Measurements from ENCODE around the gene RCN1. TPM values are rescaled to one million over a fixed set of nuclear protein-coding genes. Genes with fewer than 3 reads are reported as not detected.
"Not testable (repeated sequence)": the region's sequence is repeated elsewhere in the genome, so short reads cannot be mapped to it uniquely, and the experiment has no call there.

RCN1 gene
- total and polyA plus RNA-seq, 5 donors from 2014 or later, result 5.5 to 7.8 (median 5.8) TPM

DNA sequence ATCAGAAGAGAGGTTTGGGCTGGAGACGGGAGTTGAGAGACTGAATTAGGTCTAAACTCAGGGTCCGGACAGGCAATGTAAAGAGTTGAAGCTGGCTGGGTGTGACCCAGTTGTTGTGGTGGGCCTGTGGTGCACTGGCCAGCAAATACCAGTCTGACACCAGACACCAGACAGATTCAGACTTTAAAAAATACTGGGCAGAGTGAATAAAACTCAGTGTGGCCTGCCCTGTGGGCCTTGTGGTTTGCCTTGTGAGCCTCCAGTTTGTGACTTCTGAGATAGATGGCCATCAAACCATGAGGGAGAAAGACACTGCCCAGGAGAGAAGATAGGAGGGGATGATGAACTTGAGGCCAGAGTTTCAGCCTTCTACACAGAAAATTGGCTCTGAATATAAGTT is 25.8 kb downstream of the RCN1 start:
- Histone ChIP-seq H3K36me3 (ENCODE audit: control insufficient read depth, insufficient read depth, low read length) (no peaks in the 10 kb centered on the region), H3K4me1 (ENCODE audit: control insufficient read depth, insufficient read depth, low read length, poor library complexity, severe bottlenecking) (no peaks in the 10 kb centered on the region), H3K27me3 (ENCODE audit: control insufficient read depth, insufficient read depth, low read length) (no peaks in the 10 kb centered on the region), H3K27ac (ENCODE audit: insufficient read depth, low read length, poor library complexity, severe bottlenecking) (no peak overlapping the region), H3K9me3 (ENCODE audit: control insufficient read depth in 2 of 2, low read length in 2 of 2) (no peaks in the 10 kb centered on the region), H3K4me3 (ENCODE audit: low read depth, low read length) (no peak overlapping the region)
- Mint-ChIP-seq H3K4me3 (no peak overlapping the region), H3K27me3 (peaks cover 21% of the 10 kb centered on the region), H3K9me3 (peaks cover 0 to 10% (median 0%) of the 10 kb centered on the region in 7 donors), H3K36me3 (no peaks in the 10 kb centered on the region), H3K4me1 (peaks cover 0 to 2% (median 0%) of the 10 kb centered on the region in 4 donors), H3K27ac (no peak overlapping the region)
- DNase-seq, result no peak
- no peak for ATAC-seq (ENCODE audit: low read depth in 2 of 2)

GRCh38 chr11:32118025-32118974 is 27.4 kb downstream of the RCN1 start:
- Histone ChIP-seq H3K36me3 (ENCODE audit: control insufficient read depth, insufficient read depth, low read length) (no peaks in the 10 kb centered on the region), H3K27me3 (ENCODE audit: control insufficient read depth, insufficient read depth, low read length) (peaks cover 2% of the 10 kb centered on the region), H3K4me1 (ENCODE audit: control insufficient read depth, insufficient read depth, low read length, poor library complexity, severe bottlenecking) (no peaks in the 10 kb centered on the region), H3K9me3 (ENCODE audit: control insufficient read depth in 2 of 2, low read length in 2 of 2) (no peaks in the 10 kb centered on the region), H3K4me3 (ENCODE audit: low read depth, low read length) (no peak overlapping the region), H3K27ac (ENCODE audit: insufficient read depth, low read length, poor library complexity, severe bottlenecking) (no peak overlapping the region)
- Mint-ChIP-seq H3K4me3 (no peak overlapping the region), H3K9me3 (peaks cover 0 to 7% (median 0%) of the 10 kb centered on the region in 7 donors), H3K27ac (no peak overlapping the region), H3K27me3 (peaks cover 25% of the 10 kb centered on the region), H3K36me3 (no peaks in the 10 kb centered on the region), H3K4me1 (peaks cover 0 to 2% (median 0%) of the 10 kb centered on the region in 4 donors)
- ATAC-seq (ENCODE audit: low read depth in 2 of 2) (no peak), DNase-seq (no peak)

DNA sequence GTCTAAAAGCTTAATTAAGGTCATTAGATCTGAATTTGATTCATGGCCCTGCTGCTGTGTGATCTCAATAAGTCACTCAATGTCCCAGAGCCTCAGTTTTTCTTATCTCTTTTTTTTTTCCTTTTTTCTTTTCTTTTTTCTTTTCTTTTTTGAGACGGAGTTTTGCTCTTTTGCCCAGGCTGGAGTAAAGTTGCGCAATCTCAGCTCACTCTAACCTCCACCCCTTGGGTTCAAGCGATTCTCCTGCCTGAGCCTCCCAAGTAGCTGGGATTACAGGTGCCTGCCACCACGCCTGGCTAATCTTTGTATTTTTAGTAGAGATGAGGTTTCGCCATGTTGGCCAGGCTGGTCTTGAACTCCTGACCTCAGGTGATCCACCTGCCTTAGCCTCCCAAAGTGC is 28.3 kb downstream of the RCN1 start:
- H3K9me3 ChIP-seq (ENCODE audit: control insufficient read depth in 2 of 2, low read length in 2 of 2); H3K9me3 Mint-ChIP-seq; ATAC-seq (ENCODE audit: low read depth in 2 of 2); DNase-seq; H3K4me3 Mint-ChIP-seq; H3K27ac Mint-ChIP-seq; H3K36me3 Mint-ChIP-seq; H3K4me1 ChIP-seq (ENCODE audit: control insufficient read depth, insufficient read depth, low read length, poor library complexity, severe bottlenecking); H3K4me3 ChIP-seq (ENCODE audit: low read depth, low read length); H3K4me1 Mint-ChIP-seq; H3K27ac ChIP-seq (ENCODE audit: insufficient read depth, low read length, poor library complexity, severe bottlenecking); H3K27me3 ChIP-seq (ENCODE audit: control insufficient read depth, insufficient read depth, low read length); H3K36me3 ChIP-seq (ENCODE audit: control insufficient read depth, insufficient read depth, low read length): not testable (repeated sequence)
- peaks cover 19% of the 10 kb centered on the region for H3K27me3 Mint-ChIP-seq

DNA sequence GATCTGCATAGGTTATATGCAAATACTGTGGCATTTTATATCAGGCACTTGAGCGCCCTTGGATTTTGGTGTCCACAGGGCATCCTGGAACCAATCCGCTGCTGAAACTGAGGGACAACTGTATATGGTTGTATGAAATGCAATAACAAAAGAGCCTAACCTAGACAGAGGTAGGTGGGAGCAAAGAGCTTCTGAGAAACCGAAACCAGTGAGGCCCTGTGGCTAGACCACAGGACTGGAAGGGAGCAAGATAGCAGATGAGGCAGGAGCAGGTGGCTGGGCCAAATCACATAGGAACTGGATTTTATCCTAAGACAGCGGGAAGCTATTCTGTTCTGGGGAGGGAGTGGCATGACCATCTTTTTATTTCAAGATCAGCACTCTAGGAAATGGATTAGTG is 30.1 kb downstream of the RCN1 start:
- H3K36me3 Mint-ChIP-seq, result no peaks in the 10 kb centered on the region
- H3K9me3 Mint-ChIP-seq, result peaks cover 0 to 5% (median 2%) of the 10 kb centered on the region in 7 donors
- peak in 1 of 3 donors; percentile 3 for DNase-seq
- H3K36me3 ChIP-seq (ENCODE audit: control insufficient read depth, insufficient read depth, low read length), result no peaks in the 10 kb centered on the region
- ATAC-seq (ENCODE audit: low read depth in 2 of 2), result no peak
- H3K27me3 Mint-ChIP-seq, result peaks cover 15% of the 10 kb centered on the region
- H3K4me3 Mint-ChIP-seq, result no peak overlapping the region
- H3K27me3 ChIP-seq (ENCODE audit: control insufficient read depth, insufficient read depth, low read length), result peaks cover 4% of the 10 kb centered on the region
- no peak overlapping the region for H3K27ac ChIP-seq (ENCODE audit: insufficient read depth, low read length, poor library complexity, severe bottlenecking)
- H3K27ac Mint-ChIP-seq, result no peak overlapping the region
- no peak overlapping the region for H3K4me3 ChIP-seq (ENCODE audit: low read depth, low read length)
- no peaks in the 10 kb centered on the region for H3K9me3 ChIP-seq (ENCODE audit: control insufficient read depth in 2 of 2, low read length in 2 of 2)
- peaks cover 0 to 2% (median 0%) of the 10 kb centered on the region in 4 donors for H3K4me1 Mint-ChIP-seq
- no peaks in the 10 kb centered on the region for H3K4me1 ChIP-seq (ENCODE audit: control insufficient read depth, insufficient read depth, low read length, poor library complexity, severe bottlenecking)

GRCh38 chr11:32122200-32122599 is 31.3 kb downstream of the RCN1 start:
- H3K27ac Mint-ChIP-seq, result no peak overlapping the region
- H3K9me3 Mint-ChIP-seq, result peaks cover 0 to 7% (median 2%) of the 10 kb centered on the region in 7 donors
- H3K4me3 ChIP-seq (ENCODE audit: low read depth, low read length), result no peak overlapping the region
- H3K4me1 Mint-ChIP-seq, result peaks cover 0 to 2% (median 0%) of the 10 kb centered on the region in 4 donors
- no peak for ATAC-seq (ENCODE audit: low read depth in 2 of 2)
- peaks cover 5% of the 10 kb centered on the region for H3K27me3 ChIP-seq (ENCODE audit: control insufficient read depth, insufficient read depth, low read length)
- no peaks in the 10 kb centered on the region for H3K9me3 ChIP-seq (ENCODE audit: control insufficient read depth in 2 of 2, low read length in 2 of 2)
- no peaks in the 10 kb centered on the region for H3K36me3 ChIP-seq (ENCODE audit: control insufficient read depth, insufficient read depth, low read length)
- no peaks in the 10 kb centered on the region for H3K36me3 Mint-ChIP-seq
- no peak for DNase-seq
- H3K4me3 Mint-ChIP-seq, result no peak overlapping the region
- no peak overlapping the region for H3K27ac ChIP-seq (ENCODE audit: insufficient read depth, low read length, poor library complexity, severe bottlenecking)
- no peaks in the 10 kb centered on the region for H3K4me1 ChIP-seq (ENCODE audit: control insufficient read depth, insufficient read depth, low read length, poor library complexity, severe bottlenecking)
- peaks cover 15% of the 10 kb centered on the region for H3K27me3 Mint-ChIP-seq

DNA sequence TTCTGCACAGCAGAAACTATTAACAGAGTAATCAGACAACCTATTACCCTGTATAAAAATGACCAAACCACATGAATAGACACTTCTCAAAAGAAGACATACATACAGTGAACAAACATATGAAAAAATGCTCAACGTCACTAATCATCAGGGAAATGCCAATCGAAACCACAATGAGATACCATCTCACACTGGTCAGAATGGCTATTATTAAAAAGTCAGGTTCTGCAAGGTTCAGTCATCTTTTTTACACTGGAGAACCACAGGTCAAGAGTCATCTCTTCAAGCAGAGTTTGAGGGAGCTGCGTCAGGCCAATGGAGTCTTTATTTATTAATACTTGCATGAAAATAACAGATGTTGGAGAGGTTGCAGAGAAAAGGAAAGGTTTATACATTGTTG is 40.4 kb downstream of the RCN1 start:
- Mint-ChIP-seq H3K27me3 (peaks cover 18% of the 10 kb centered on the region), H3K4me3 (no peak overlapping the region)
- ATAC-seq (ENCODE audit: low read depth in 2 of 2), result no peak

GRCh38 chr11:32136657-32137056 is 45.8 kb downstream of the RCN1 start:
- peaks cover 11% of the 10 kb centered on the region for H3K27me3 Mint-ChIP-seq
- peaks cover 0 to 5% (median 0%) of the 10 kb centered on the region in 7 donors for H3K9me3 Mint-ChIP-seq
- H3K4me3 ChIP-seq (ENCODE audit: low read depth, low read length), result no peak overlapping the region
- H3K9me3 ChIP-seq (ENCODE audit: control insufficient read depth in 2 of 2, low read length in 2 of 2), result no peaks in the 10 kb centered on the region
- H3K4me1 Mint-ChIP-seq, result no peaks in the 10 kb centered on the region
- no peak overlapping the region for H3K4me3 Mint-ChIP-seq
- no peaks in the 10 kb centered on the region for H3K27me3 ChIP-seq (ENCODE audit: control insufficient read depth, insufficient read depth, low read length)
- no peaks in the 10 kb centered on the region for H3K4me1 ChIP-seq (ENCODE audit: control insufficient read depth, insufficient read depth, low read length, poor library complexity, severe bottlenecking)
- no peak overlapping the region for H3K27ac Mint-ChIP-seq
- H3K27ac ChIP-seq (ENCODE audit: insufficient read depth, low read length, poor library complexity, severe bottlenecking), result no peak overlapping the region
- DNase-seq (no peak), ATAC-seq (ENCODE audit: low read depth in 2 of 2) (no peak)
- H3K36me3 Mint-ChIP-seq, result no peaks in the 10 kb centered on the region
- H3K36me3 ChIP-seq (ENCODE audit: control insufficient read depth, insufficient read depth, low read length), result no peaks in the 10 kb centered on the region

More for the DNA sequence above, 40.4 kb downstream of the RCN1 start:
- no peak for DNase-seq
- H3K36me3 ChIP-seq (ENCODE audit: control insufficient read depth, insufficient read depth, low read length), result no peaks in the 10 kb centered on the region
- no peak overlapping the region for H3K27ac ChIP-seq (ENCODE audit: insufficient read depth, low read length, poor library complexity, severe bottlenecking)
- Mint-ChIP-seq H3K36me3 (no peaks in the 10 kb centered on the region), H3K27ac (no peak overlapping the region), H3K4me1 (no peaks in the 10 kb centered on the region), H3K9me3 (peaks cover 0 to 5% (median 4%) of the 10 kb centered on the region in 7 donors)
- no peak overlapping the region for H3K4me3 ChIP-seq (ENCODE audit: low read depth, low read length)
- peaks cover 3% of the 10 kb centered on the region for H3K27me3 ChIP-seq (ENCODE audit: control insufficient read depth, insufficient read depth, low read length)
- H3K4me1 ChIP-seq (ENCODE audit: control insufficient read depth, insufficient read depth, low read length, poor library complexity, severe bottlenecking), result no peaks in the 10 kb centered on the region
- H3K9me3 ChIP-seq (ENCODE audit: control insufficient read depth in 2 of 2, low read length in 2 of 2), result no peaks in the 10 kb centered on the region

DNA sequence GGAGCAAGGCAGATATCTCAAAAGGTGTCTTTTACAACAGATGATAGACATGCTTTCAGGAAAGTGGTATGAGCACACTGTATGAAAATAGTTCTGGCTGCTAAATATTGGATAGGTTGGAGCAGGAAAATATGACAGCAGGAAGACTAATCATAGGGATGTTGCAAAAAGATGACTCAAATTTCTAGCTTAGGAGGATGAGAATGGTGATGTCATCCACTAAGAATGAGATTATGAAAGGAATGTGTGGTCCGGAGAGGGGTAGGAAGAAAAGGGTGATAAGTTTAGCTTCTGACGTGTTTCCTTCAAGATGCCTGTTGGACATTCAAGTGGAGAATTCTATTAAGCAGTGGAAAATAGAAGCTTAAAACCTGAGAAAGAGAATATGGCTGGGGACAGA is 46.4 kb downstream of the RCN1 start:
- peaks cover 14% of the 10 kb centered on the region for H3K27me3 Mint-ChIP-seq
- no peaks in the 10 kb centered on the region for H3K4me1 ChIP-seq (ENCODE audit: control insufficient read depth, insufficient read depth, low read length, poor library complexity, severe bottlenecking)
- H3K9me3 Mint-ChIP-seq, result peaks cover 0 to 5% (median 0%) of the 10 kb centered on the region in 7 donors
- no peaks in the 10 kb centered on the region for H3K4me1 Mint-ChIP-seq
- no peak overlapping the region for H3K4me3 Mint-ChIP-seq
- H3K9me3 ChIP-seq (ENCODE audit: control insufficient read depth in 2 of 2, low read length in 2 of 2), result no peaks in the 10 kb centered on the region
- H3K36me3 Mint-ChIP-seq, result no peaks in the 10 kb centered on the region
- H3K36me3 ChIP-seq (ENCODE audit: control insufficient read depth, insufficient read depth, low read length), result no peaks in the 10 kb centered on the region
- no peak overlapping the region for H3K27ac Mint-ChIP-seq
- no peak for DNase-seq
- no peak for ATAC-seq (ENCODE audit: low read depth in 2 of 2)
- H3K27ac ChIP-seq (ENCODE audit: insufficient read depth, low read length, poor library complexity, severe bottlenecking), result no peak overlapping the region
- H3K4me3 ChIP-seq (ENCODE audit: low read depth, low read length), result no peak overlapping the region
- no peaks in the 10 kb centered on the region for H3K27me3 ChIP-seq (ENCODE audit: control insufficient read depth, insufficient read depth, low read length)
